ENCODE data around the gene HLA-DOA.

DNA sequence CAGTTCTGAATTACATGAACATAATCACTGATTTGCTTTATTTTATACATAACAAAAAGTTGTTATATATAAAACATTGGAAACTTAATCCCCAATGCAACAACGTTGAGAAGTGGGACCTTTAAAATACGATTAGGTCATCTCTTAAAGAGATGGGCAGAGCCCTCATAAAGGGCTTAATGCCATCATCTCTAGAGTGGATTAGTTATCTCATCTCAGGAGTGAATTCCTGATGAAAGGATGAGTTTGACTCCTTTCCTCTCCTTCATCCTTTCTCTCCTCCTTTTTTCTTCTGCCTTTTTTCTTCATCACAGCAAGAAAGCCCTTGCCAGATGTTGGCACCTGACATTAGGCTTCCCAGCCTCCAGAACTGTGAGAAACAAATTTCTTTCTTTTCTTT is 13.9 kb downstream of the HLA-DOA start:
- TF ChIP-seq, protein P1, sequence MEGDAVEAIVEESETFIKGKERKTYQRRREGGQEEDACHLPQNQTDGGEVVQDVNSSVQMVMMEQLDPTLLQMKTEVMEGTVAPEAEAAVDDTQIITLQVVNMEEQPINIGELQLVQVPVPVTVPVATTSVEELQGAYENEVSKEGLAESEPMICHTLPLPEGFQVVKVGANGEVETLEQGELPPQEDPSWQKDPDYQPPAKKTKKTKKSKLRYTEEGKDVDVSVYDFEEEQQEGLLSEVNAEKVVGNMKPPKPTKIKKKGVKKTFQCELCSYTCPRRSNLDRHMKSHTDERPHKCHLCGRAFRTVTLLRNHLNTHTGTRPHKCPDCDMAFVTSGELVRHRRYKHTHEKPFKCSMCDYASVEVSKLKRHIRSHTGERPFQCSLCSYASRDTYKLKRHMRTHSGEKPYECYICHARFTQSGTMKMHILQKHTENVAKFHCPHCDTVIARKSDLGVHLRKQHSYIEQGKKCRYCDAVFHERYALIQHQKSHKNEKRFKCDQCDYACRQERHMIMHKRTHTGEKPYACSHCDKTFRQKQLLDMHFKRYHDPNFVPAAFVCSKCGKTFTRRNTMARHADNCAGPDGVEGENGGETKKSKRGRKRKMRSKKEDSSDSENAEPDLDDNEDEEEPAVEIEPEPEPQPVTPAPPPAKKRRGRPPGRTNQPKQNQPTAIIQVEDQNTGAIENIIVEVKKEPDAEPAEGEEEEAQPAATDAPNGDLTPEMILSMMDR (IDR thresholded peaks at IDR 0.05; ENCODE audit: low read depth, low read length, missing input control) = no peak
- TF ChIP-seq, protein P2, sequence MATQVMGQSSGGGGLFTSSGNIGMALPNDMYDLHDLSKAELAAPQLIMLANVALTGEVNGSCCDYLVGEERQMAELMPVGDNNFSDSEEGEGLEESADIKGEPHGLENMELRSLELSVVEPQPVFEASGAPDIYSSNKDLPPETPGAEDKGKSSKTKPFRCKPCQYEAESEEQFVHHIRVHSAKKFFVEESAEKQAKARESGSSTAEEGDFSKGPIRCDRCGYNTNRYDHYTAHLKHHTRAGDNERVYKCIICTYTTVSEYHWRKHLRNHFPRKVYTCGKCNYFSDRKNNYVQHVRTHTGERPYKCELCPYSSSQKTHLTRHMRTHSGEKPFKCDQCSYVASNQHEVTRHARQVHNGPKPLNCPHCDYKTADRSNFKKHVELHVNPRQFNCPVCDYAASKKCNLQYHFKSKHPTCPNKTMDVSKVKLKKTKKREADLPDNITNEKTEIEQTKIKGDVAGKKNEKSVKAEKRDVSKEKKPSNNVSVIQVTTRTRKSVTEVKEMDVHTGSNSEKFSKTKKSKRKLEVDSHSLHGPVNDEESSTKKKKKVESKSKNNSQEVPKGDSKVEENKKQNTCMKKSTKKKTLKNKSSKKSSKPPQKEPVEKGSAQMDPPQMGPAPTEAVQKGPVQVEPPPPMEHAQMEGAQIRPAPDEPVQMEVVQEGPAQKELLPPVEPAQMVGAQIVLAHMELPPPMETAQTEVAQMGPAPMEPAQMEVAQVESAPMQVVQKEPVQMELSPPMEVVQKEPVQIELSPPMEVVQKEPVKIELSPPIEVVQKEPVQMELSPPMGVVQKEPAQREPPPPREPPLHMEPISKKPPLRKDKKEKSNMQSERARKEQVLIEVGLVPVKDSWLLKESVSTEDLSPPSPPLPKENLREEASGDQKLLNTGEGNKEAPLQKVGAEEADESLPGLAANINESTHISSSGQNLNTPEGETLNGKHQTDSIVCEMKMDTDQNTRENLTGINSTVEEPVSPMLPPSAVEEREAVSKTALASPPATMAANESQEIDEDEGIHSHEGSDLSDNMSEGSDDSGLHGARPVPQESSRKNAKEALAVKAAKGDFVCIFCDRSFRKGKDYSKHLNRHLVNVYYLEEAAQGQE (IDR thresholded peaks at IDR 0.05) = no peak
- no peak for TF ChIP-seq JUND (IDR thresholded peaks at IDR 0.05)
- no peak for TF ChIP-seq GABPA (IDR thresholded peaks at IDR 0.05 in 1 of 2, conservative IDR thresholded peaks at IDR 0.05 in 1 of 2)
- no peak for TF ChIP-seq TAF1 (conservative IDR thresholded peaks at IDR 0.05)
- TF ChIP-seq FOXA1 (IDR thresholded peaks at IDR 0.05) = no peak
- TF ChIP-seq, protein P3, sequence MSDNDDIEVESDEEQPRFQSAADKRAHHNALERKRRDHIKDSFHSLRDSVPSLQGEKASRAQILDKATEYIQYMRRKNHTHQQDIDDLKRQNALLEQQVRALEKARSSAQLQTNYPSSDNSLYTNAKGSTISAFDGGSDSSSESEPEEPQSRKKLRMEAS (IDR thresholded peaks at IDR 0.05) = no peak
- TF ChIP-seq YY1 (IDR thresholded peaks at IDR 0.05) = no peak
- TF ChIP-seq RXRA (IDR thresholded peaks at IDR 0.05) = no peak
- TF ChIP-seq SP1 (IDR thresholded peaks at IDR 0.05) = no peak
- no peak for TF ChIP-seq RAD21 (IDR thresholded peaks at IDR 0.05)
- TF ChIP-seq, protein P4, sequence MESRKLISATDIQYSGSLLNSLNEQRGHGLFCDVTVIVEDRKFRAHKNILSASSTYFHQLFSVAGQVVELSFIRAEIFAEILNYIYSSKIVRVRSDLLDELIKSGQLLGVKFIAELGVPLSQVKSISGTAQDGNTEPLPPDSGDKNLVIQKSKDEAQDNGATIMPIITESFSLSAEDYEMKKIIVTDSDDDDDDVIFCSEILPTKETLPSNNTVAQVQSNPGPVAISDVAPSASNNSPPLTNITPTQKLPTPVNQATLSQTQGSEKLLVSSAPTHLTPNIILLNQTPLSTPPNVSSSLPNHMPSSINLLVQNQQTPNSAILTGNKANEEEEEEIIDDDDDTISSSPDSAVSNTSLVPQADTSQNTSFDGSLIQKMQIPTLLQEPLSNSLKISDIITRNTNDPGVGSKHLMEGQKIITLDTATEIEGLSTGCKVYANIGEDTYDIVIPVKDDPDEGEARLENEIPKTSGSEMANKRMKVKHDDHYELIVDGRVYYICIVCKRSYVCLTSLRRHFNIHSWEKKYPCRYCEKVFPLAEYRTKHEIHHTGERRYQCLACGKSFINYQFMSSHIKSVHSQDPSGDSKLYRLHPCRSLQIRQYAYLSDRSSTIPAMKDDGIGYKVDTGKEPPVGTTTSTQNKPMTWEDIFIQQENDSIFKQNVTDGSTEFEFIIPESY (IDR thresholded peaks at IDR 0.05) = no peak

All from liver (tissue), 3 donors.